ENCODE measurements around the gene IFRD2.

The IFRD2 gene

GRCh38 chr3:50242851-50243542 lies 49.2 kb downstream of the IFRD2 start:
- H3K27ac ChIP-seq = no peak overlapping the region
- TF ChIP-seq CTCF (conservative IDR thresholded peaks at IDR 0.05) (no peak), ZFX (IDR thresholded peaks at IDR 0.05) (no peak)

- no peak overlapping the region for H3K27ac ChIP-seq
- TF ChIP-seq CTCF (conservative IDR thresholded peaks at IDR 0.05) (no peak), ZFX (IDR thresholded peaks at IDR 0.05) (no peak)
These were observed 49.9 kb downstream of the IFRD2 start for GRCh38 chr3:50242381-50242770.

DNA sequence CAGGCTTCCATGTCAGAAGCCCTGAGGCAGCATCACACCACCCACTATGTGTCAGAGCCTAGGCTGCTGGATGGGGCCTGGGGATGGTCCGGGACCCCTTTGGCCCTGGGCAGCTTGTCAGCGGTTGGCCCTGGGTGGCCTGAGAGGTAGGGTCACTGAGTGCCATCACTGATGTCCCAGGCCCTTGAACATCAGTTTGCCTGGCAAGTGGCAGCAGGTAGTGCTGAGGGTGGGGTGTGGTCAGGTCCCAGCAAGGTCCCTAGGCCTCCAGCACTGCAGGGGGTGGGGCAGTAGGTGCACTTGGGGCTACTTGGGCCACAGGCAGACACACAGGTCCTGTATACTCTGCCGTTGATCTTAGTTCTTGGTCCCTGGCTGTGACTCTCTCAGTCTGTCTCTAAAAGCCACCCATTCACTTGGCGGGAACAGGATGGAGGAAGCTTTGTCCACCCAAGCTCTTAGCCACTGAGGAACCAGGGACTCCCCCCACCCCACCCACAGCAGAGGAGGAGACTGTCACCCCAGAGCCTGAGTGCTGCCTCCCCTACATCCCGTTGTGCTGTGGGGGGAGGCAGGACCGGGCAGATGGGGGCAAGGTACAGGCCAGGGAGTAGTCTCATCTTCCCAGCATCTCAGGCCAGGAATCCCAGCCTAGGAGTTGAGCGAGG lies 50.4 kb downstream of the IFRD2 start:
- no peak overlapping the region for H3K27ac ChIP-seq
- TF ChIP-seq ZFX (IDR thresholded peaks at IDR 0.05) (no peak), CTCF (conservative IDR thresholded peaks at IDR 0.05) (no peak)

DNA sequence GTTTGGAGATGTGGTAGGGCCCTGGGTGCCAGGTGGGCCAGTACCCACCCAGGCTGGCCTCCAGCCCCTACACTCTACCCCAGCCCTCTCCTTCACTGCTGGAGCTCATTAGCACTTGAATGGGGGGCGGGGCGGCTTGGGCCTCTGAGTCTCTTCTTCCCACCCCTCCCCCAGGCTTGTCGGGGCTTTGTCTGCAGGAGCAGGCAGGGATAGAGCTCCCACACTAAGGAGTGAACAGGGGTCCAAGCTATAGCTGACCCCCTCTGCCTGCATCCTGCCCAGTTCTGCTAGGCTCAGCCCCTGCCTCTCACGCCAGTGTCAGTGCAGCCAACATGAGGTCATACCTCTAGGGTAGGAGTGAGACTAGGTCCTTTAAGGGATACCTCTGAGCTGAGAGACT lies 51.1 kb downstream of the IFRD2 start:
- TF ChIP-seq ZFX (IDR thresholded peaks at IDR 0.05) (no peak), CTCF (conservative IDR thresholded peaks at IDR 0.05) (no peak)
- no peak overlapping the region for H3K27ac ChIP-seq

- no peak for TF ChIP-seq ZFX (IDR thresholded peaks at IDR 0.05)
- TF ChIP-seq CTCF (conservative IDR thresholded peaks at IDR 0.05) = no peak
- no peak overlapping the region for H3K27ac ChIP-seq
These were observed 52.6 kb downstream of the IFRD2 start for GRCh38 chr3:50239649-50240048.

DNA sequence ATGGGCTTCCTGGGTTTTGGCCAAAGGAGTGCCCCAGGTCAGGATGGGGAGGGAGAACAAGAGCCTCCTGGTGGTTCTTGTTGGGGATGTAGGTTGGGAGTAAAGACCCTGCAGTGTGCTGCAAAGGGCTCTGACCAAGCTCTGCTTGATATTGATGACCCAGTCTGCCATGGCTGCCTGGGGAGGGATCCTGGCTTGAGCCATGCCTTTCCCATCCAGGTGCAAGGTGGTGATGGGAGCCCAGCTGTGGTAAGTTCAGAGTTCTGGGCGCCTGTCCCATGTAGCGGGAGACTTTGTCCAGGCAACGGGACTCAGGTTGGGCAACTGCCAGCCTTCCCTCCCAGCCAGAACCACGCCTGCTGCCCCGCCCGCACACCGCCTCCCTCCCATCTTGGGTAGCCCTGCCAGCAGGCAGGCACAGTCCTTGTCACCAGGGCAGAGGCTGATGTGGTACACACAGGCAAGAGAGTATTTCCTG lies 53.6 kb downstream of the IFRD2 start:
- H3K27ac ChIP-seq = no peak overlapping the region
- TF ChIP-seq ZFX (IDR thresholded peaks at IDR 0.05) (no peak), CTCF (conservative IDR thresholded peaks at IDR 0.05) (no peak)

DNA sequence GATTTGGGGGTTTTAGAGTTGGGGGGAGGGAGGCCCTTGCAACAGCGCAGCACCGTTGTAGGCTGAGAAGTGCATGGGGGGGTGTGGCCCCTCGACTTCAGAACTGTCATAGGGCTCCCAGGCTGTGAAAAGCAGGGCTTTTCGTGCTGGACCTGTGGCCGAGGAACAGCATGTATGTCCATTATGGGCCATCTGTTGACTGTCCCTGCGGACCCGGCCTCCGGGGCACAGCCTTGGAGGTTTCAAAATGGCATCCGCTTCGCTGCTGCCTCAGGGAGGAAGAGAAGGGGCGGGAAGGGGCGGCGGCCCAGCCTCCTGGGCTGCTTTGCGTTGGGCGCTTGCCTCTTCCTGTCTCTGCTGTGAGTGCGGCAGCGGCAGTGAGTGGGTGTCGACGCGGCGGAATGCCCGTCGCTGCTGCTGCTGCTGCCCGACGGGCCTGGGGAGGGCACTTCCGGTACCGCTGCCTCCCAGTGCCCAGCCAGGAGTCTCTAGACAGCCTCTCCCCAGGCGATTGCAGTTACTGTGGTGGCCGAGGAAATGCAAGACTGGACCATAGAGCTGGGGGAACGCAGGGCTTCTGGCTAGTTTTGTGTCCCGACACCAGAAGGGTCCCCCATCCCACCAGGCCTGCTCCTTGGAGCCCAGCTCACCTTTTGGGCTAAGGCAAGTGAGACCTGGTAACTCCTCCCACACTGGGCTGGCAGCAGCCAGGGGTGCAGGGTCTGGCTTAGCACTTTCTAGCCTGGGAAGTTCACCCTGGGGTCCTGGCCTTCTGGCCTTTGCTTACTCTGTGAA lies 54.3 kb downstream of the IFRD2 start:
- no peak for TF ChIP-seq CTCF (conservative IDR thresholded peaks at IDR 0.05)
- no peak for TF ChIP-seq ZFX (IDR thresholded peaks at IDR 0.05)
- no peak overlapping the region for H3K27ac ChIP-seq
